ENCODE results near the gene KRT83. TPM values are rescaled to one million over a fixed set of nuclear protein-coding genes. Genes with fewer than 3 reads are reported as not detected.

KRT83 gene
- total RNA-seq, 1 experiment from 2014 or later: not detected

GRCh38 chr12:52312086-52312485, 9.1 kb downstream of the KRT83 start:
- no peak for DNase-seq (ENCODE audit: low spot score)

GRCh38 chr12:52311285-52311648, 9.9 kb downstream of the KRT83 start:
- ChIA-PET CTCF (interaction anchor here (1.0 kb wide), 1 partner anchor 17 kb away, joined by 7 read pairs; no protein-coding TSS in a partner anchor), POLR2A (ENCODE audit: low non-redundant PET) (no interaction called here)
- no peak for DNase-seq (ENCODE audit: low spot score)
- no peaks in the 10 kb centered on the region for H3K9me3 ChIP-seq (ENCODE audit: low read depth, low read length, poor library complexity, severe bottlenecking)
- no peak overlapping the region for H3K4me3 ChIP-seq (ENCODE audit: low read depth, low read length, poor library complexity, severe bottlenecking)
- no peaks in the 10 kb centered on the region for H3K4me1 ChIP-seq (ENCODE audit: insufficient read depth, low read length, poor library complexity, severe bottlenecking)
- no peak overlapping the region for H3K27ac ChIP-seq (ENCODE audit: low read depth, low read length, poor library complexity, severe bottlenecking)
- intact Hi-C loops (cut with micrococcal nuclease; ENCODE audit: unreplicated experiment): no loop called here
- TF ChIP-seq CTCF (conservative IDR thresholded peaks at IDR 0.05; ENCODE audit: low read depth, low read length) (no peak), EZH2 (IDR thresholded peaks at IDR 0.05; ENCODE audit: borderline replicate concordance, low read depth, low read length, poor library complexity, severe bottlenecking) (no peak)
- no peaks in the 10 kb centered on the region for H3K36me3 ChIP-seq (ENCODE audit: insufficient read depth, low read length, poor library complexity, severe bottlenecking)
- BruUV-seq (replicated peaks): no TSS peak
- H3K27me3 ChIP-seq (replicated peaks; ENCODE audit: insufficient read depth, low read depth, low read length, poor library complexity): peaks cover 26% of the 10 kb centered on the region

More at GRCh38 chr12:52312086-52312485, 9.1 kb downstream of the KRT83 start:
- ChIA-PET CTCF (interaction anchor here (0.6 to 0.8 kb wide), 2 partner anchors 568 to 668 kb away, joined by 3 to 5 read pairs; no protein-coding TSS in a partner anchor), POLR2A (ENCODE audit: low non-redundant PET) (no interaction called here)
- intact Hi-C loops (cut with micrococcal nuclease; ENCODE audit: unreplicated experiment): no loop called here
- BruUV-seq (replicated peaks): no TSS peak
- no peaks in the 10 kb centered on the region for H3K36me3 ChIP-seq (ENCODE audit: insufficient read depth, low read length, poor library complexity, severe bottlenecking)
- no peak overlapping the region for H3K4me3 ChIP-seq (ENCODE audit: low read depth, low read length, poor library complexity, severe bottlenecking)
- peaks cover 26% of the 10 kb centered on the region for H3K27me3 ChIP-seq (replicated peaks; ENCODE audit: insufficient read depth, low read depth, low read length, poor library complexity)
- H3K27ac ChIP-seq (ENCODE audit: low read depth, low read length, poor library complexity, severe bottlenecking): no peak overlapping the region
- H3K4me1 ChIP-seq (ENCODE audit: insufficient read depth, low read length, poor library complexity, severe bottlenecking): no peaks in the 10 kb centered on the region
- H3K9me3 ChIP-seq (ENCODE audit: low read depth, low read length, poor library complexity, severe bottlenecking): no peaks in the 10 kb centered on the region
- TF ChIP-seq CTCF (conservative IDR thresholded peaks at IDR 0.05; ENCODE audit: low read depth, low read length) (no peak), EZH2 (IDR thresholded peaks at IDR 0.05; ENCODE audit: borderline replicate concordance, low read depth, low read length, poor library complexity, severe bottlenecking) (no peak)

GRCh38 chr12:52310622-52311284, 10.4 kb downstream of the KRT83 start:
- intact Hi-C loops (cut with micrococcal nuclease; ENCODE audit: unreplicated experiment): no loop called here
- ChIA-PET CTCF (interaction anchor here (1.0 to 1.1 kb wide), 2 partner anchors 17 to 31 kb away, joined by 4 to 7 read pairs; no protein-coding TSS in a partner anchor), POLR2A (ENCODE audit: low non-redundant PET) (no interaction called here)
- H3K9me3 ChIP-seq (ENCODE audit: low read depth, low read length, poor library complexity, severe bottlenecking): no peaks in the 10 kb centered on the region
- no peak for TF ChIP-seq CTCF (conservative IDR thresholded peaks at IDR 0.05; ENCODE audit: low read depth, low read length)
- TF ChIP-seq EZH2 (IDR thresholded peaks at IDR 0.05; ENCODE audit: borderline replicate concordance, low read depth, low read length, poor library complexity, severe bottlenecking): no peak
- no TSS peak for BruUV-seq (replicated peaks)
- H3K4me3 ChIP-seq (ENCODE audit: low read depth, low read length, poor library complexity, severe bottlenecking): no peak overlapping the region
- no peaks in the 10 kb centered on the region for H3K4me1 ChIP-seq (ENCODE audit: insufficient read depth, low read length, poor library complexity, severe bottlenecking)
- peaks cover 26% of the 10 kb centered on the region for H3K27me3 ChIP-seq (replicated peaks; ENCODE audit: insufficient read depth, low read depth, low read length, poor library complexity)
- DNase-seq (ENCODE audit: low spot score): no peak
- H3K27ac ChIP-seq (ENCODE audit: low read depth, low read length, poor library complexity, severe bottlenecking): no peak overlapping the region
- no peaks in the 10 kb centered on the region for H3K36me3 ChIP-seq (ENCODE audit: insufficient read depth, low read length, poor library complexity, severe bottlenecking)

Data from A673 (cell line).